Activated T-cell treated with anti-CD3 and anti-CD28 coated beads, Interleukin-2, amount 50 U/mL, for 24 hours (primary cell): ENCODE results near the gene COX4I2.
"Not testable (repeated sequence)": the region's sequence is repeated elsewhere in the genome, so short reads cannot be mapped to it uniquely, and the experiment has no call there.

Experiments used
- DNase-seq: peaks from one replicate; pipeline ENCODE4 v3.0.0-alpha.2; 2020
- H3K27ac Mint-ChIP-seq: 2 replicates; pipeline ENCODE4 v1.8.0; 2020; ENCODE audit warnings: mild to moderate bottlenecking, mixed read lengths
- H3K27me3 Mint-ChIP-seq: 2 replicates; pipeline ENCODE4 v1.8.0; 2020; ENCODE audit warnings: mixed read lengths
- H3K36me3 Mint-ChIP-seq: 2 replicates; pipeline ENCODE4 v1.8.0; 2020; ENCODE audit warnings: low read depth, mixed read lengths
- H3K4me1 Mint-ChIP-seq: 2 replicates; pipeline ENCODE4 v1.8.0; 2020; ENCODE audit warnings: low read depth, mixed read lengths
- H3K4me3 Mint-ChIP-seq: 2 replicates; pipeline ENCODE4 v1.8.0; 2020; ENCODE audit warnings: mild to moderate bottlenecking, moderate library complexity, mixed read lengths
- H3K9me3 Mint-ChIP-seq: 2 replicates; pipeline ENCODE4 v1.8.0; 2020; ENCODE audit warnings: mixed read lengths

The COX4I2 gene

GRCh38 chr20:31604567-31605030, 33.1 kb upstream of the COX4I2 start:
- H3K36me3 Mint-ChIP-seq, result no peaks in the 10 kb centered on the region

GRCh38 chr20:31605031-31605901, 32.4 kb upstream of the COX4I2 start, which contains the start of gene ID1:
Gene ID1, plus strand, starts transcription at chr20:31605289. Its CDS starts 99 bp downstream, at chr20:31605388.
- Mint-ChIP-seq H3K9me3 (no peaks in the 10 kb centered on the region), H3K27me3 (peaks cover 69% of the 10 kb centered on the region), H3K27ac (peak within 1 kb of the TSS; percentile 55), H3K4me1 (peaks cover 36% of the 10 kb centered on the region), H3K36me3 (no peaks in the 10 kb centered on the region), H3K4me3 (peak within 1 kb of the TSS; percentile 81)
- peak; percentile 90 for DNase-seq

More at GRCh38 chr20:31604567-31605030, 33.1 kb upstream of the COX4I2 start:
- peaks cover 36% of the 10 kb centered on the region for H3K4me1 Mint-ChIP-seq
- H3K27me3 Mint-ChIP-seq, result peaks cover 65% of the 10 kb centered on the region
- DNase-seq, result no peak
- H3K9me3 Mint-ChIP-seq, result no peaks in the 10 kb centered on the region
- H3K4me3 Mint-ChIP-seq, result peak overlapping the region; percentile 81
- peak overlapping the region; percentile 55 for H3K27ac Mint-ChIP-seq

GRCh38 chr20:31605902-31606803, 31.6 kb upstream of the COX4I2 start:
- H3K9me3 Mint-ChIP-seq, result no peaks in the 10 kb centered on the region
- H3K36me3 Mint-ChIP-seq, result no peaks in the 10 kb centered on the region
- peaks cover 72% of the 10 kb centered on the region for H3K27me3 Mint-ChIP-seq
- peaks cover 36% of the 10 kb centered on the region for H3K4me1 Mint-ChIP-seq
- peak overlapping the region; percentile 81 for H3K4me3 Mint-ChIP-seq
- DNase-seq, result peak; percentile 49
- no peak overlapping the region for H3K27ac Mint-ChIP-seq

- Mint-ChIP-seq H3K4me3 (no peak overlapping the region), H3K27ac (no peak overlapping the region), H3K4me1 (peaks cover 36% of the 10 kb centered on the region), H3K36me3 (no peaks in the 10 kb centered on the region), H3K9me3 (no peaks in the 10 kb centered on the region), H3K27me3 (peaks cover 76% of the 10 kb centered on the region)
- no peak for DNase-seq
Measured at GRCh38 chr20:31606804-31607639, 30.7 kb upstream of the COX4I2 start.

GRCh38 chr20:31607640-31608250, 30.0 kb upstream of the COX4I2 start:
- no peaks in the 10 kb centered on the region for H3K9me3 Mint-ChIP-seq
- no peak for DNase-seq
- no peaks in the 10 kb centered on the region for H3K36me3 Mint-ChIP-seq
- no peak overlapping the region for H3K27ac Mint-ChIP-seq
- peaks cover 71% of the 10 kb centered on the region for H3K27me3 Mint-ChIP-seq
- no peak overlapping the region for H3K4me3 Mint-ChIP-seq
- peaks cover 33% of the 10 kb centered on the region for H3K4me1 Mint-ChIP-seq

GRCh38 chr20:31608251-31608945, 29.3 kb upstream of the COX4I2 start:
- Mint-ChIP-seq H3K27me3 (peaks cover 68% of the 10 kb centered on the region), H3K4me1 (peaks cover 29% of the 10 kb centered on the region), H3K4me3 (no peak overlapping the region), H3K9me3 (no peaks in the 10 kb centered on the region), H3K27ac (no peak overlapping the region), H3K36me3 (no peaks in the 10 kb centered on the region)
- no peak for DNase-seq

- H3K9me3 Mint-ChIP-seq, H3K4me1 Mint-ChIP-seq, H3K36me3 Mint-ChIP-seq, DNase-seq, H3K27ac Mint-ChIP-seq, H3K4me3 Mint-ChIP-seq: not testable (repeated sequence)
- peaks cover 34% of the 10 kb centered on the region for H3K27me3 Mint-ChIP-seq
Measured at GRCh38 chr20:31612271-31612640, 25.5 kb upstream of the COX4I2 start.

- H3K4me1 Mint-ChIP-seq, result peaks cover 2% of the 10 kb centered on the region
- H3K4me3 Mint-ChIP-seq, result no peak overlapping the region
- no peak overlapping the region for H3K27ac Mint-ChIP-seq
- DNase-seq, result no peak
- no peaks in the 10 kb centered on the region for H3K36me3 Mint-ChIP-seq
- H3K9me3 Mint-ChIP-seq, result no peaks in the 10 kb centered on the region
- H3K27me3 Mint-ChIP-seq, result peaks cover 12% of the 10 kb centered on the region
Measured at GRCh38 chr20:31615416-31615815, 22.3 kb upstream of the COX4I2 start.

- no peak overlapping the region for H3K4me3 Mint-ChIP-seq
- peaks cover 6% of the 10 kb centered on the region for H3K27me3 Mint-ChIP-seq
- H3K9me3 Mint-ChIP-seq, result no peaks in the 10 kb centered on the region
- H3K4me1 Mint-ChIP-seq, result peaks cover 2% of the 10 kb centered on the region
- H3K27ac Mint-ChIP-seq, result no peak overlapping the region
- DNase-seq, result no peak
- no peaks in the 10 kb centered on the region for H3K36me3 Mint-ChIP-seq
Measured at GRCh38 chr20:31617432-31618104, 20.1 kb upstream of the COX4I2 start.

- peaks cover 4% of the 10 kb centered on the region for H3K27me3 Mint-ChIP-seq
- DNase-seq, result no peak
- H3K4me3 Mint-ChIP-seq, result no peak overlapping the region
- no peaks in the 10 kb centered on the region for H3K4me1 Mint-ChIP-seq
- no peak overlapping the region for H3K27ac Mint-ChIP-seq
- H3K9me3 Mint-ChIP-seq, result no peaks in the 10 kb centered on the region
- no peaks in the 10 kb centered on the region for H3K36me3 Mint-ChIP-seq
Measured at GRCh38 chr20:31620246-31620645, 17.5 kb upstream of the COX4I2 start.

- H3K4me1 Mint-ChIP-seq, H3K27ac Mint-ChIP-seq, H3K9me3 Mint-ChIP-seq, DNase-seq, H3K27me3 Mint-ChIP-seq, H3K4me3 Mint-ChIP-seq, H3K36me3 Mint-ChIP-seq: not testable (repeated sequence)
Measured at GRCh38 chr20:31623123-31623505, 14.6 kb upstream of the COX4I2 start.

GRCh38 chr20:31626534-31626933, 11.2 kb upstream of the COX4I2 start:
- not testable (repeated sequence) for H3K9me3 Mint-ChIP-seq, H3K36me3 Mint-ChIP-seq, H3K4me1 Mint-ChIP-seq, H3K27me3 Mint-ChIP-seq, H3K27ac Mint-ChIP-seq, H3K4me3 Mint-ChIP-seq, DNase-seq

GRCh38 chr20:31628057-31628456, 9.7 kb upstream of the COX4I2 start:
- H3K9me3 Mint-ChIP-seq, H3K36me3 Mint-ChIP-seq, H3K27me3 Mint-ChIP-seq, DNase-seq, H3K4me3 Mint-ChIP-seq, H3K27ac Mint-ChIP-seq, H3K4me1 Mint-ChIP-seq: not testable (repeated sequence)
